Measurements from ENCODE around the gene TTC33. TPM values are rescaled to one million over a fixed set of nuclear protein-coding genes. Genes with fewer than 3 reads are reported as not detected.
A peak's percentile ranks its signal among the peaks of the same experiment; 100 is the strongest.
"Not testable (repeated sequence)": the region's sequence is repeated elsewhere in the genome, so short reads cannot be mapped to it uniquely, and the experiment has no call there.

The TTC33 gene
- total and polyA plus RNA-seq, 10 donors = 4.3 to 17.9 (median 13.7) TPM

- intact Hi-C loops (cut with DNase I; ENCODE audit: low total_unique reads) = no loop called here
- WGBS, 5 donors = 51 to 75% (median 67%) methylated on average over 1 of the region's 1 CpG
- no peak for TF ChIP-seq CTCF (IDR thresholded peaks at IDR 0.05 in 8 of 11, conservative IDR thresholded peaks at IDR 0.05 in 3 of 11)
- no peak for TF ChIP-seq POLR2AphosphoS5 (IDR thresholded peaks at IDR 0.05)
- no peak for TF ChIP-seq POLR2A (IDR thresholded peaks at IDR 0.05)
Observed at GRCh38 chr5:40594811-40595210, 160.9 kb downstream of the TTC33 start.

GRCh38 chr5:40591727-40592396 is 163.9 kb downstream of the TTC33 start:
- DNase-seq; H3K9me3 ChIP-seq; intact Hi-C loops (cut with DNase I; ENCODE audit: low total_unique reads); H3K36me3 ChIP-seq; H3K4me3 ChIP-seq; H3K27me3 ChIP-seq (replicated peaks in 1 of 7): not testable (repeated sequence)
- peaks cover 0 to 20% (median 9%) of the 10 kb centered on the region in 6 donors for H3K4me1 ChIP-seq
- WGBS, 5 donors = 67 to 71% (median 67%) methylated on average over 10 of the region's 10 CpGs
- peak overlapping the region in 7 of 8 donors; percentile 16 to 65 (median 55) for H3K27ac ChIP-seq

More at GRCh38 chr5:40594811-40595210, 160.9 kb downstream of the TTC33 start:
- Histone ChIP-seq H3K9me3 (no peaks in the 10 kb centered on the region), H3K27me3 (replicated peaks in 1 of 7) (no peaks in the 10 kb centered on the region), H3K36me3 (no peaks in the 10 kb centered on the region), H3K4me1 (peaks cover 0 to 20% (median 9%) of the 10 kb centered on the region in 6 donors), H3K27ac (no peak overlapping the region), H3K4me3 (no peak overlapping the region)
- DNase-seq = no peak

GRCh38 chr5:40587376-40587775 is 168.4 kb downstream of the TTC33 start:
- Histone ChIP-seq H3K4me1 (peaks cover 0 to 18% (median 9%) of the 10 kb centered on the region in 6 donors), H3K27me3 (replicated peaks in 1 of 7) (no peaks in the 10 kb centered on the region), H3K36me3 (no peaks in the 10 kb centered on the region), H3K9me3 (no peaks in the 10 kb centered on the region), H3K27ac (no peak overlapping the region), H3K4me3 (no peak overlapping the region)
- TF ChIP-seq CTCF (IDR thresholded peaks at IDR 0.05 in 8 of 11, conservative IDR thresholded peaks at IDR 0.05 in 3 of 11) = no peak
- TF ChIP-seq POLR2A (IDR thresholded peaks at IDR 0.05) = no peak
- no peak for TF ChIP-seq POLR2AphosphoS5 (IDR thresholded peaks at IDR 0.05)
- intact Hi-C loops (cut with DNase I; ENCODE audit: low total_unique reads) = no loop called here
- 87 to 97% (median 92%) methylated on average over 1 of the region's 1 CpG for WGBS, 5 donors
- DNase-seq = no peak

- H3K9me3 ChIP-seq = no peaks in the 10 kb centered on the region
- TF ChIP-seq POLR2A (IDR thresholded peaks at IDR 0.05) (no peak), POLR2AphosphoS5 (IDR thresholded peaks at IDR 0.05) (no peak), CTCF (IDR thresholded peaks at IDR 0.05 in 8 of 11, conservative IDR thresholded peaks at IDR 0.05 in 3 of 11) (no peak)
- intact Hi-C loops (cut with DNase I; ENCODE audit: low total_unique reads) = no loop called here
- no peak for DNase-seq
- WGBS, 5 donors = 68 to 84% (median 74%) methylated on average over 5 of the region's 5 CpGs
- peaks cover 0 to 1% (median 0%) of the 10 kb centered on the region in 6 donors for H3K4me1 ChIP-seq
- no peak overlapping the region for H3K4me3 ChIP-seq
- H3K27me3 ChIP-seq (replicated peaks in 1 of 7) = no peaks in the 10 kb centered on the region
- H3K36me3 ChIP-seq = no peaks in the 10 kb centered on the region
- H3K27ac ChIP-seq = no peak overlapping the region
Observed at GRCh38 chr5:40585537-40586267, 170.1 kb downstream of the TTC33 start.

All from spleen (tissue), 11 donors.